ENCODE data around the gene GAS7.
"Not testable (repeated sequence)": the region's sequence is repeated elsewhere in the genome, so short reads cannot be mapped to it uniquely, and the experiment has no call there.

The GAS7 gene

DNA sequence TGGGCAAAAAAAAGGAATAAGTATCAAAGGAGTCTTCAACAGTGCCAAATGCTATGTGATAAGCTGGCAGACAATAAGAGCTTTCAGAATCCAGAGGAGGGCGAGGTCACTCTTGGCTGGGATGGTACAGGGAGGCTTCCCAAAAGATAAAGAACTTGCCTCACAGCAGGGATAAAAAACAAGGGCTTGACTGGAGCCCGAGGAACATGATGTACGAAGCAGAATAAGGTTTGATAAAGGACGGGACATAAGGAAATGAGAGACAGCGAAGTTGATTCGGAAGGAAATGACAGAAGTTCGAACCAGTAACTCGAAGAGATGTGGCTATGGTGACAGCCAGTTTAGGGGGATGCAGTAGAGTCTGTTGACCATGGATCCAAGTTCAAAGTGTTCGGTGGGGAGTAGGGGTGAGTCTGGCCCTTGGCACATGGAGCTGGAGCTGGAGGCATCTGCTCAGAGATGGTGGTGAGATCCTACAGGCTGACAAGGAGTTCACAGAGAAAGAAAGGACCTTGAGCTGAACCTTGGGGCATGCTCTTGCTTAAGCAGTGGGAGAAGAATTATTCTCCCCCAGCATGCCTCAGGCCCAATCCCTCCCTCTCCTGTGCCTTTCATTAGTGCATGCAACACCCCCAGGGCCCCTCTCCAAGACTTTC lies 155.7 kb downstream of the GAS7 start:
- DNase-seq: no peak

DNA sequence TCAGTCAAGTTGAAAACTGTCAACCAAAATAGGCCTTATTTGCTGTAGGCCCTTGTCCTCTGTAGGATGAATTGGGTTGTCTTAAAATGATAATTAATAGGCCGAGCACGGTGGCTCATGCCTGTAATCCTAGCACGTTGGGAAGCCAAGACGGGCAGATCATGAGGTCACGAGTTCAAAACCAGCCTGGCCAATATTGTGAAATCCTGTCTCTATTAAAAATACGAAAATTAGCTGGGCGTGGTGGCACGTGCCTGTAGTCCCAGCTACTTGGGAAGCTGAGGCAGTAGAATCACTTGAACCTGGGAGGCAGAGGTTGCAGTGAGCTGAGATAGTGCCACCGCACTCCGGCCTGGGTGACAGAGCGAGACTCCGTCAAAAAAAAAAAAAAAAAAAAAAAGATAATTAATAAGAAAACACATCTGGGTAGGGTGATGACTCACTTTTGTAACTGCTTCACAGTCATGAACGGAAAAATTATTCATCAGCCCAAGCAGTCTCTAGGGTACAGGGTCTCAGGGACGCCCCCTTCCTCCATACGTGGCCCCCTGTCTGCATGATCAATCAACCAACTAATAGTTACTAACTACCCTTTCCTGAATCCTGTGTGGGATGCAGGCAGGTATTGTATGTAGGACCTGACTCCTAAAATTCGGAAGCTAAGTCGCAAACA lies 156.4 kb downstream of the GAS7 start:
- DNase-seq: no peak

GRCh38 chr17:10041287-10041612 lies 157.2 kb downstream of the GAS7 start:
- no peak for DNase-seq

DNA sequence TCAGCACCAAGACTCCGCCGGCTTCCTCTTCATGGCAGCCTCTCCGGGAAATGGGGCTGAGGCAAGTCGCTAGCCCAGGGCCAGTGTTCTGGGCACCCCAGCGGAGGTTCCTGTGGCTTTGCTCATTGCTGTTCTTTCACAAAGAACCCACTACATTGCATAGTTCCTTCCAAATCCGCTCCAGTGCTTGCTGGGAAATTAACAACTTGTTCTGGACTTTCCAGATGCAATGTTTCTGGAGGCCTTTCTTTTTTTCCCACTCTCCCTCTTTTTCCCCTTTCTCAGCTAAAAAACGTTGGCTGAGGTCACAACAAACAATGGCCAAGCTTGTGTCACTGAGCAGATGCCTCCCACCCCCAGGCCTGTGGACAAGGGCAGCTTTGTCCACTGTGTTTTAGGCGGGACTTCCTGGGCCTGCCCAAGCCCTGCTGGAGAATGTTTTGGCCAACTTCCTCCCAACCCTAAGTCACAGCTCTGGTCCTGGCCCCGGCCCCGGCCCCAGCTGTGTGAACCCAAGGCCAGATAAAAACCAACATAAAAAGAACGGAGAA lies 161.8 kb downstream of the GAS7 start:
- no peak for DNase-seq

- no peak for DNase-seq
Measured at GRCh38 chr17:10035885-10036284, 162.5 kb downstream of the GAS7 start.

DNA sequence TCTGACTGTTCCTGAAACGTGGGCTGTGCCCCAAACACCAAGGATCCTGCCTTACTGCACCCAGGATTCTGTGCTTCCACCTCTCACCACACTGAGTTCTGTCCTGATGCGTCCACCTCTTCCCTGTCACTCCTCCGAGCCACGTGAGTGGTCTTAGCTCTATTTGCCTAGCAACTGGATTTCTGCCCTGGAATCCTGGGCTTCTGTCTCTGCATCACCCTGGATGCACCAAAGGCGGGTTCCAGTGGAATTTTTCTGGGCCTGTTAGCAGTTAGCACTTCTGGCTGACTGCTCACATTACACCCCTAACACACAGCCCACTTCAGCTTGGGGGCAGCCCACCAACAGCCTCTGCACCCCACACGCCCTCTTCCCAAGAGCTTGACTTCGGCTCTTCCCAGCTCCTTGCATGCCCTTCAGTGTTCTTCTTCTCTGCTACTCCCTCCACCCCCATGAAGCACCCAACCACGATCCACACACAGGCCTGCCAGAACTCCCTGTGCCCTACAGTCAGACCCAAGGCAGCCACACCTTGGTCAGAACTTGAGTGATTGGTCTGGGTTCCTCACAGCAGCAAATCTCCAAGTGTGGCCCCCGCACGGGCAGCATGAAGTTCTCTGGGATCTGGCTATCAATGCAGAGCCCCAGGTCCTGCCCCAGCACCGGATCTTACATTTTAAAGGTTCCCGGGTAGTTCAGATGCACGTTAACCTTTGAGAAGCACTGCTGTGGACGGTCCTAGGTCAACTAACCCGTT lies 163.5 kb downstream of the GAS7 start:
- no peak for DNase-seq

DNA sequence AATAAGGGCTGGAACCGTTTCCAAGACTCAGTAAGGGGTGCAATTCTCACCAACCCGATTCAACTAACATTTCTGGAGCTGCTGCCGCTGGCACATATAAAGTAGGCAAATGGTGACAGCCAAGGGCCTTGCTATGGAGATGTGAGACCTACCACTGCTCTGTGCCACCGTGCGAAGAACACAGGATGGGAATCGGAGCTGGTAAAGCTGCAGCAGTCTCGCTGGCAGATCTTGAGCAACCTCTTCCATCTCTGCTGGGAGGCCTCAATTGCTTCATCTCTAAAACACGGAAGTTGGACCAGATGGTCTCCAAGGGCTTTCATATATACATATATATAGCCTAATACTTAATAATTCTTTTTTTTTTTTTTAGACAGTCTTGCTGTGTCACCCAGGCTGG lies 164.4 kb downstream of the GAS7 start:
- DNase-seq: no peak

- DNase-seq: no peak
Measured at GRCh38 chr17:10033449-10033848, 165.0 kb downstream of the GAS7 start.

DNA sequence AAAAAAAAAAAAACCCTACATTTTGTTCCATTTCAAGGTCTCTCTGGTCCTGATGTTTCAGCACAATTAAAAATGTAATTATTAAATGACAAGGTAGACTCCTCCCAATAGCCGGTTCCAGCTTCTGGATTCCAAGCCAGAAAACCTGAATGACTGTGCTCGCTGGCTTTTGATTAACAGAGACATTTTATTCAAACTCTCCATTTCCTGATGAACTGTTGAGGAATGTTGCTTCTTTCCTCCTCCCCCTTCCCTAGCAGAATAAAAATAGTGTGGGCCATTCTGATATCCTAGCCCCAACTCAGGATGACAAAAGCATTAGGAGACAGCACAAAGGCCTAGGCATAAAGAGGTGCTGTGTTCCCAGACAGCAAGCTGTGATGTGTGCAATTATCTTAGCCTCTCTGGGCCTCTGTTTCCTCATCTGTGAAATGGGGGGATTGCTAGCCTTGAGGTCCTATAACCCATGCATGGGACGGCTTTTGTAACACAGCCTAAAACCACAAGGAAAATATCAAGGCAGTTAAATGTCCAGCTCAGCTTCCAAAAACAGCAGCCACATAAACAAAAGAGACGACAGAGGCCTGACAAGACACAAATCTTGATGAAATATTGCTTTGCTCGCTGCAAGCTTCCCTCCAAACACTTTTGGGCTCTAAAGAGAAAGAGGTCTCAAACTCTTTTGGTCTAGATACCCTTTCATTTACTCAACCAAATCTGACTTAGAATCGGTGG lies 166.1 kb downstream of the GAS7 start:
- DNase-seq: no peak

- DNase-seq: no peak
Measured at GRCh38 chr17:10031606-10032005, 166.8 kb downstream of the GAS7 start.

DNA sequence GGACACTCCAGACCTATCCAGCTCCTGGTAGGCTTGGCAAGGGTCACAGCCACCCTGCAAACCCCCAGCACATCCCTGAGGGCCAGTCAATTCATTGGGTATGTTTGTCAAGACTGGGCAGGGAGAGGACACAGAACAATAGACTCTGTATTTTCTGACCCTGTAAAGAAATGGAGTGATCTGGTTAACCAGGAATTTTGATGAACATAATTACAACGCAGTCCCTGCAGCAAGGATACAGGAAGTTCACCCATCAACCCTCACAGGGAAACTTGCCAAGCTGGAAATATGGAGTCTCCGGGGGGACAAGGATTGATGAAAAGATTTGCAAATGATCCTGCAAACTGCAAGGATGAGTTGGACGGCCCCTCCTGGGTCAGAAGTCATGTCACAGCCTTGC lies 167.3 kb downstream of the GAS7 start:
- no peak for DNase-seq

DNA sequence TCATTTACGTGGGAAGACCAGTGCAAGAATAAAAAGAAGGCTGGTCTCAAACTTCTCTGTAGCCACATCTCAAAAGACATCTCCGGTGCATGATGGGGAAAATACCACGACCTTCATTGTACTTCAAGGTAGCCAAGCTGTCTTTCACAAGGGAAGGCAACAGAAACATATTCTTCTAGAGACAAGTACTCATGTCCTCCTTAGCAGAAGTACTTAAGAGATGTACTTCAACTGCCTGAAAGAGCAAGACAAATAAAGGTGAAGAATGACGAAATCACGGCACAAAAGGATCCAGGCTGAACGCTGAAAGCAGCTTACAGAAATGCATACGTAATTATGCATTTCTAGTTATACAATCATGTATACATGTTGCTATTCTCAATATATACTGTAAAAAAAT lies 169.3 kb downstream of the GAS7 start:
- DNase-seq: no peak

- no peak for DNase-seq
Measured at GRCh38 chr17:10025976-10026901, 172.2 kb downstream of the GAS7 start.

DNA sequence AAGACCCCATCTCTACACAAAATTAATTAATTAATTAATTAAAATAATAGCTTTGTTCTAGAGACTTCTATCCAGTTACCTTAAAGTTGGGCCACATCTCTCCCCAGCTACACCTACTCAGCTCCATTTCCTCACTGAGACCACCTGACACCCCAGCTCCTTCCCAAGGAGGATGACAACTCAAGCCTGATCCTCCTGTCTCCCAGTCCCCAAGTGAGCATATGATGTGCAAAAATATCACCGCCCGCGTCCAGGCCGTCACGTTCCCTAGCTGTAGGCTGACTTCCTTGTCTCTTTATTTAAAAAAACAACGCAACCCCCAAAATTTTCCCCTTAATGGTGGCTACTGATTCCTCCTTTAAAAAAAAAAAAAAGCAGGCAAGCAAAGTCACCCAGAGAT lies 173.2 kb downstream of the GAS7 start:
- no peak for DNase-seq

GRCh38 chr17:10022416-10022815 lies 176.0 kb downstream of the GAS7 start:
- no peak for DNase-seq

- DNase-seq: no peak
Measured at GRCh38 chr17:10021272-10021984, 177.0 kb downstream of the GAS7 start.

DNA sequence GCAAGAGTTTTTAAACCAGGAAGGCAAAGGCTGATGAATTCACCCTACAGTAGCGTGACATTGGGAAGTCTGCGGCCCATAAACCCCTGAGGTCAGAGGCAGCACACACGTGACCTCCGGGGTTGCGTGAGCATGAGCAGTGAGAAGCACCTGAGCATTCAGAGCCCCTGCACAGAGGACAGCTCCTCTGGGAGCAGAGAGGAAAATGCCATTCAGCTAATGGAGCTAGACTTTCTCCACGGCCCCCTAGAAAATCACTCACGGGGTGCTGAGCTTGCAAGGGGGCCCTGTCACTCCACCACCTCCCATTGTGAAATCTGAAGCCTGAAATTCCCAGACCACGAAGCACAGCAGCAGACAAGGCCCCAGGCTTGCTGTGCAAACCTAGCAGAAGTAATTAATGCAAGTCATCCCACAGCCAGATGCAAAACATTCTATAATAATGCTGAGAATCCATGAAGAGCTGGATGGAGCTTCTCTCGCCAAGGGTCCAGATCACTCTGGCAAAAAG lies 178.4 kb downstream of the GAS7 start:
- no peak for DNase-seq

DNA sequence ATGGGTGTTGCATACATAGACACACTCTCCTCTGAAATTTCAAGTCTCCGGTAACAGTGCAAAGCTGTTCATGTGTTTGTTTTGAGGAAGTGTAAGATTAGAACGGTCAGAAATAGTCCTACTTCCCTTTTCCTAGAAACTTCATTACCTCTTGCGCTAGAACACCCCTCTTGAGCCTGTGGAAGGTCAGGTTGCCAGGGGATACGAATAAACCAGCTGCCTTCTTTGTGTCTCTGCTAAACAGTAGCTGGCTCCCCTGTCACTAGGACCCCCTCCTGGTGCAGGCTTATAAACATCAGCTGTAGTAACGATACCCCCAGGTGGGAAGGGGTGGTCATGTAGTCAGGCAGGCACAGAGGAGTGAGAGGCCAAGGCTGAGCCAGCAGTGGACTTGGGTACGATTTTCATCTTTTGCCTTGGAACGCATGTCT lies 179.9 kb downstream of the GAS7 start:
- no peak for DNase-seq

DNA sequence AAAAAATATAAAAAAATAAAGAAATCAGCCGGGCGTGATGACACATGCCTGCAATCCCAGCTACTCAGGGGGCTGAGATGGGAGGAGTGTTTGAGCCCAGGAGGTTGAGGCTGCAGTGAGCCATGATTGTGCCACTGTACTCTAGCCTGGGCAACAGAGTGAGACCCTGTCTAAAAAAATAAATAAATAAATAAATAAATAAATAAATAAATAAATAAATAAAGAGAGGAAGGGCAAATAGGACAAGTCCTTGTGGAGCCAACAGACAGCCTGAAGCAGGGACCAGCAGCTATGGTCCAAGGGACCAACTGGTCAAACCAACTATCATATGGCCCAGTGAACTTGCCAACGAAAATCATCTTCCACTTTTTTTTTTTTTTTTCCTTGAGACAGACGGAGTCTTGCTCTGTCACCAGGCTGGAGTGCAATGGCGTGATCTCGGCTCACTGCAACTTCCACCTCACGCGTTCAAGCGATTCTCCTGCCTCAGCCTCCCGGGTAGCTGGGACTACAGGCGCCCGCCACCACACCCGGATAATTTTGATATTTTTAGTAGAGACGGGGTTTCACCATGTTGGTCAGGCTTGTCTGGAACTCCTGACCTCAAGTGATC lies 181.3 kb downstream of the GAS7 start:
- DNase-seq: not testable (repeated sequence)

GRCh38 chr17:10013365-10014112 lies 184.9 kb downstream of the GAS7 start:
- DNase-seq: no peak

Measured in stimulated activated naive CD4-positive, alpha-beta T cell treated with Interleukin-2 at 50 U/mL for 16 hours (primary cell).